IgD-negative memory B cell (primary cell): ENCODE results near the gene FRS2. TPM values are rescaled to one million over a fixed set of nuclear protein-coding genes. Genes with fewer than 3 reads are reported as not detected.

ENCODE experiments used
- H3K27ac Mint-ChIP-seq, 3 donors: one replicate each; pipeline ENCODE4 v1.8.0; 2020 to 2022; ENCODE audit warnings: mild to moderate bottlenecking in 3 of 3, mixed read lengths in 3 of 3, moderate library complexity in 1 of 3
- H3K27me3 Mint-ChIP-seq: one replicate; pipeline ENCODE4 v1.8.0; 2021; ENCODE audit warnings: mixed read lengths
- H3K36me3 Mint-ChIP-seq: one replicate; pipeline ENCODE4 v1.8.0; 2020; ENCODE audit warnings: mild to moderate bottlenecking, mixed read lengths
- H3K4me1 Mint-ChIP-seq, 3 donors: one replicate each; pipeline ENCODE4 v1.8.0; 2020 to 2022; ENCODE audit warnings: mixed read lengths in 3 of 3, mild to moderate bottlenecking in 1 of 3
- H3K4me3 Mint-ChIP-seq, 4 donors: one replicate each; pipeline ENCODE4 v1.8.0; 2020 to 2022; ENCODE audit warnings: mild to moderate bottlenecking in 4 of 4, mixed read lengths in 4 of 4, moderate library complexity in 3 of 4
- H3K9me3 Mint-ChIP-seq, 3 donors: one replicate each; pipeline ENCODE4 v1.8.0; 2020 to 2021; ENCODE audit warnings: mixed read lengths in 3 of 3, mild to moderate bottlenecking in 1 of 3
- polyA plus RNA-seq: library from polyadenylated mRNA; unstranded; fragments of 300-500 nt; fragmentation: Illumina TruSeq; gene quantifications from one replicate; pipeline ENCODE4 v1.2.3, GENCODE V29; 2021

The FRS2 gene
- polyA plus RNA-seq, 1 donor from 2014 or later: 11.2 TPM

- peaks cover 36 to 54% (median 44%) of the 10 kb centered on the region in 3 donors for H3K4me1 Mint-ChIP-seq
- H3K9me3 Mint-ChIP-seq: no peaks in the 10 kb centered on the region
- H3K27me3 Mint-ChIP-seq: no peaks in the 10 kb centered on the region
- peaks cover 3% of the 10 kb centered on the region for H3K36me3 Mint-ChIP-seq
- H3K4me3 Mint-ChIP-seq: peak overlapping the region in 1 of 4 donors; percentile 46
- peak overlapping the region in 1 of 3 donors; percentile 79 for H3K27ac Mint-ChIP-seq
Measured at GRCh38 chr12:69502345-69503081, 32.3 kb downstream of the FRS2 start.

GRCh38 chr12:69508091-69508490, 37.9 kb downstream of the FRS2 start:
- Mint-ChIP-seq H3K36me3 (peaks cover 3% of the 10 kb centered on the region), H3K4me1 (peaks cover 23 to 45% (median 39%) of the 10 kb centered on the region in 3 donors), H3K9me3 (no peaks in the 10 kb centered on the region), H3K4me3 (no peak overlapping the region), H3K27me3 (no peaks in the 10 kb centered on the region), H3K27ac (no peak overlapping the region)

GRCh38 chr12:69508621-69509020, 38.4 kb downstream of the FRS2 start:
- peak overlapping the region in 1 of 4 donors; percentile 79 for H3K4me3 Mint-ChIP-seq
- no peak overlapping the region for H3K27ac Mint-ChIP-seq
- peaks cover 22 to 49% (median 36%) of the 10 kb centered on the region in 3 donors for H3K4me1 Mint-ChIP-seq

DNA sequence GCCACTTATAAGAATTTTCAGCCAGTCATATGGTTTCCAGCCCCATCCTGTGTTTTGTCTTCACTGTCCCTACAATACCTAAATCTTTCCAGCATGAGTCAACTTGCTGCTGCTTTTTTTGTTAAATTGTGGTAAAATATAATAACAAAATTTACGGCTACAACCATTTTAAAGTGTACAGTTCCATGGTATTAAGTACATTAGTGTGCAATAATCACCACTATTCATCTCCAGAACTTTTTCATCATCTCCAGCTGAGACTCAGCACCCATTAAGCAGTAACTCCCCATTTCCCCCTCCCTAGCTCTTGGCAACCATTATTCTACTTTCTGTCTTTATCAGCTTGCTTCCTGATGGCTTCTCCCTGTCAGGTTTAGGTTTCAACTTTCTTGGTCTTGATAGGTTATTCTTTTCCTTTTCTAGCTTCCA, 39.1 kb downstream of the FRS2 start:
- Mint-ChIP-seq H3K36me3 (peaks cover 3% of the 10 kb centered on the region), H3K9me3 (no peaks in the 10 kb centered on the region), H3K4me3 (no peak overlapping the region), H3K27ac (peak overlapping the region in 1 of 3 donors; percentile 60), H3K4me1 (peaks cover 22 to 49% (median 34%) of the 10 kb centered on the region in 3 donors), H3K27me3 (no peaks in the 10 kb centered on the region)

More at GRCh38 chr12:69508621-69509020, 38.4 kb downstream of the FRS2 start:
- Mint-ChIP-seq H3K9me3 (no peaks in the 10 kb centered on the region), H3K27me3 (no peaks in the 10 kb centered on the region), H3K36me3 (peaks cover 3% of the 10 kb centered on the region)

GRCh38 chr12:69509904-69510827, 40.0 kb downstream of the FRS2 start:
- no peak overlapping the region for H3K4me3 Mint-ChIP-seq
- H3K27me3 Mint-ChIP-seq: no peaks in the 10 kb centered on the region
- H3K4me1 Mint-ChIP-seq: peaks cover 23 to 49% (median 37%) of the 10 kb centered on the region in 3 donors
- no peaks in the 10 kb centered on the region for H3K36me3 Mint-ChIP-seq
- H3K9me3 Mint-ChIP-seq: no peaks in the 10 kb centered on the region
- peak overlapping the region in 1 of 3 donors; percentile 73 for H3K27ac Mint-ChIP-seq

DNA sequence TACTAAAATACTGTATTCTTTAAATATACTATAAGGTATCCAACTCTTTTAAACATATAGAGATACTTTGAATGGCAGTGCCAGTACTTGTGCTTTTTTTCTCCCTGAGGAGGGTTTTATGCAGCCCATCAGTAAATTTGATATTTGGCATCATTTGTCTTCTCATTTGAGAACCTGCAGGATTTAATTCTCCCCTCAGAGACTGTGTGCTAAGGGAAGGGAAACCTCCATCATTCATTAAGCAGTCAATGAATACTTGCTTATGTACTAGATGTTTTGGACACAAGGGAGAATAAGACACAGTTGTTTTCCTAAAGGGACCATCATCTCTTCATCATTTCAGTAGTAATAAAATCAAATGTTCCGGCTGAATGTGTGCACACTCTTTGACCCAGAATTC, 40.8 kb downstream of the FRS2 start:
- Mint-ChIP-seq H3K27ac (no peak overlapping the region), H3K4me1 (peaks cover 28 to 49% (median 33%) of the 10 kb centered on the region in 3 donors), H3K4me3 (no peak overlapping the region)

DNA sequence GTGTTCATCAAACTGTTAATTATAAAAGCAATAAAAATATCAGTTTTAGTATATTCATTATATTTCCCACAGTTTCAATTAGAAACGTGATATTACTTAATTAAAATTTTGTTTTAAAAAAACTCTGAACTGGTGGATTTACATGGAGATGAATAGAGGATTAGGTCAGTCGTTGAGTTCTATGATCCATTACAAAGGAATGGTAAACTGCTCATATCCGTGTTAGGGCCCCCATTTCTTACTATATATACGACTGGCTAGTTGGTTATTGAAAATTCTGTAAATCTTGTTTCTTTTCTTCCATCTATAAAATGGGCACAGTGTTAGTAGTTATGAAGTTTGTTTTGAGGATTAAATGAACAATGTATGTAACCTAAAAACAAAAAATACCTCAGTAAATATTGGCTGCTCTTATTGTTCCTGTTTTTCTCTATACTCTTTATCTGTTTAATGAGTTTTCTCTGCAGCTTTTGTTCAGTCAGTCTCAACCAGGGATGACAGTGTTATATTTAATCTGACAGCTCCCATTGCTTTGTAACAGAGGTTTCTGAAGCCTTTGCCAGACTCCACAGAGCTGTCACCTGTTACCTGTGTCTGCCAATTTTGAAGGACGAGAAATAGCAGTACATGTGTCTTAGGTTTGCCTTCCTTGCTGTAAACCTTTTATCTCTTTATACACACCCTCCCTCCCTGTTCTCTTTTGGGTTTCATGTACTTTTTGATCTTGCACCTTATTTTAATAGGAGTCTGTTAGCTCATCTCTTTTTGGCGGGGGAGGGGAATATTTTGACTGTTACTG, 41.5 kb downstream of the FRS2 start:
- H3K4me1 Mint-ChIP-seq: peaks cover 26 to 45% (median 29%) of the 10 kb centered on the region in 3 donors
- no peaks in the 10 kb centered on the region for H3K9me3 Mint-ChIP-seq
- no peaks in the 10 kb centered on the region for H3K27me3 Mint-ChIP-seq
- H3K4me3 Mint-ChIP-seq: no peak overlapping the region
- H3K27ac Mint-ChIP-seq: peak overlapping the region in 1 of 3 donors; percentile 59
- H3K36me3 Mint-ChIP-seq: no peaks in the 10 kb centered on the region

More for the DNA sequence above, 40.8 kb downstream of the FRS2 start:
- Mint-ChIP-seq H3K27me3 (no peaks in the 10 kb centered on the region), H3K36me3 (no peaks in the 10 kb centered on the region), H3K9me3 (no peaks in the 10 kb centered on the region)

GRCh38 chr12:69512820-69513219, 42.6 kb downstream of the FRS2 start:
- Mint-ChIP-seq H3K27me3 (no peaks in the 10 kb centered on the region), H3K36me3 (no peaks in the 10 kb centered on the region), H3K27ac (no peak overlapping the region), H3K4me3 (peak overlapping the region in 1 of 4 donors; percentile 39), H3K4me1 (peaks cover 25 to 43% (median 28%) of the 10 kb centered on the region in 3 donors), H3K9me3 (no peaks in the 10 kb centered on the region)

- Mint-ChIP-seq H3K27ac (no peak overlapping the region), H3K9me3 (no peaks in the 10 kb centered on the region), H3K4me3 (no peak overlapping the region), H3K4me1 (peaks cover 25 to 47% (median 30%) of the 10 kb centered on the region in 3 donors), H3K27me3 (no peaks in the 10 kb centered on the region), H3K36me3 (no peaks in the 10 kb centered on the region)
Measured at GRCh38 chr12:69513297-69513696, 43.1 kb downstream of the FRS2 start.

GRCh38 chr12:69514111-69514510, 43.9 kb downstream of the FRS2 start:
- Mint-ChIP-seq H3K4me3 (no peak overlapping the region), H3K27me3 (no peaks in the 10 kb centered on the region), H3K36me3 (no peaks in the 10 kb centered on the region), H3K27ac (peak overlapping the region in 1 of 3 donors; percentile 76), H3K4me1 (peaks cover 23 to 42% (median 27%) of the 10 kb centered on the region in 3 donors), H3K9me3 (no peaks in the 10 kb centered on the region)

GRCh38 chr12:69514845-69515244, 44.7 kb downstream of the FRS2 start:
- H3K36me3 Mint-ChIP-seq: peaks cover 2% of the 10 kb centered on the region
- H3K27me3 Mint-ChIP-seq: no peaks in the 10 kb centered on the region
- peak overlapping the region in 1 of 3 donors; percentile 76 for H3K27ac Mint-ChIP-seq
- no peaks in the 10 kb centered on the region for H3K9me3 Mint-ChIP-seq
- H3K4me1 Mint-ChIP-seq: peaks cover 19 to 45% (median 24%) of the 10 kb centered on the region in 3 donors
- no peak overlapping the region for H3K4me3 Mint-ChIP-seq

DNA sequence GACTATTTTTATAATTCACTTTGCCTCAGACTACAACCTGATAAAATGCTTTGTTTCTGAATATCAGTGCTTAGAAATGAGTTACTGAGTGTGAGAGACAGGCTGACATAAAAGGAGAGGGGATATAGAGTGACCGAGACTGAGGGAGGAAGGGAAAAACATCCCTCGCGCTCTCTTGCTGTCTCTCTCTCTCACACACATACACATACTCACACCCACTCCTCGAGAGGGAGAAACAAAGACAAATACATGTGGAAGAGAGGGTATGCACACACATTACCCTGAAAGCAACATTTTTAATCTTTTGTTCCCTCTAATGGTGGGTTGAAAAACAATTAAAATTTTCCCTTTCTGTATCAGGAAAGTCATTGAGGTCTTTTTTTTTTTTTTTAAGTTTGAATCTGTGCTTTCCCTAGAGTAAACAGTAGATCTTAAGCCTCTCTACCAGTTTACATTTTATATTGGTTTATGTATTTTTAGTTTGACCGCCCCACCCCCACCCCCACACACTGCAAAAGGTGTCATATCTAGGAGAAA, 45.3 kb downstream of the FRS2 start:
- H3K4me1 Mint-ChIP-seq: peaks cover 15 to 45% (median 23%) of the 10 kb centered on the region in 3 donors
- H3K27me3 Mint-ChIP-seq: no peaks in the 10 kb centered on the region
- no peak overlapping the region for H3K4me3 Mint-ChIP-seq
- H3K27ac Mint-ChIP-seq: no peak overlapping the region
- H3K36me3 Mint-ChIP-seq: peaks cover 2% of the 10 kb centered on the region
- no peaks in the 10 kb centered on the region for H3K9me3 Mint-ChIP-seq

GRCh38 chr12:69516950-69517349, 46.8 kb downstream of the FRS2 start:
- no peaks in the 10 kb centered on the region for H3K27me3 Mint-ChIP-seq
- H3K4me3 Mint-ChIP-seq: no peak overlapping the region
- peaks cover 12 to 45% (median 19%) of the 10 kb centered on the region in 3 donors for H3K4me1 Mint-ChIP-seq

DNA sequence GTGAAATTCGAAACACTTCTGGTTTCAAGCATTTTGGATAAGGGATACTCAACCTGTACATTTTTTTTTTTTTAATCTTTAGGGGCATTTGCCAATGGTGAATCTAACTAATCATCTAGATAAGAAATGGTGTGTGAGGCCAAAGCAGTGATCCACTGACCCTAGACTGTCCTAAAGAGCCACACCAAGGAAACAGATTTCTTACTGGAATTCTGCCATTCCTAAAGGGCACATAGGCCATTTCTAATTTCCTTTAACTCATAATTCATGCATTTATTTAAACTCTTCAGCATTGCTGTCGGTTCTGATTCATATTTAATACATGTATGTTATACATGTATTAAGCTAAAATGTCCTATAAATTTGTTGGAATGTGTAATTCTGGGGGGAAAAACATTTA, 47.2 kb downstream of the FRS2 start:
- no peak overlapping the region for H3K4me3 Mint-ChIP-seq
- H3K27ac Mint-ChIP-seq: no peak overlapping the region
- peaks cover 12 to 45% (median 22%) of the 10 kb centered on the region in 3 donors for H3K4me1 Mint-ChIP-seq

More at GRCh38 chr12:69516950-69517349, 46.8 kb downstream of the FRS2 start:
- Mint-ChIP-seq H3K27ac (no peak overlapping the region), H3K36me3 (peaks cover 4% of the 10 kb centered on the region), H3K9me3 (peaks cover 2% of the 10 kb centered on the region in 3 donors)

More for the DNA sequence above, 47.2 kb downstream of the FRS2 start:
- H3K27me3 Mint-ChIP-seq: no peaks in the 10 kb centered on the region
- peaks cover 8% of the 10 kb centered on the region for H3K36me3 Mint-ChIP-seq
- peaks cover 4 to 7% (median 5%) of the 10 kb centered on the region in 3 donors for H3K9me3 Mint-ChIP-seq
